Spinal cord (tissue), 10 donors: Measurements from ENCODE around the gene NFIX. TPM values are rescaled to one million over a fixed set of nuclear protein-coding genes. Genes with fewer than 3 reads are reported as not detected.

Experiments
- DNase-seq, 6 donors: peaks; one replicate each; pipeline versions ENCODE4 v3.0.0 to v3.0.0-alpha.2; 2013 to 2015; ENCODE audit warnings: low spot score in 6 of 6, low read depth in 4 of 6
- H3K27ac ChIP-seq: one replicate; pipeline ENCODE4 v1.5.1; 2013; ENCODE audit warnings: low read depth, low read length, control low read depth
- H3K27me3 ChIP-seq: one replicate; pipeline ENCODE4 v1.6.1; 2013; ENCODE audit warnings: low read length; ENCODE audit not compliant: control insufficient read depth, insufficient read depth
- H3K36me3 ChIP-seq: one replicate; pipeline ENCODE4 v1.6.1; 2013; ENCODE audit warnings: low read length; ENCODE audit not compliant: control insufficient read depth, insufficient read depth
- H3K4me1 ChIP-seq: one replicate; pipeline ENCODE4 v1.6.1; 2013; ENCODE audit warnings: low read length; ENCODE audit not compliant: control insufficient read depth, insufficient read depth
- H3K4me3 ChIP-seq: one replicate; pipeline ENCODE4 v1.5.1; 2013; ENCODE audit warnings: low read depth, low read length, control low read depth
- H3K9me3 ChIP-seq: one replicate; pipeline ENCODE4 v1.6.1; 2013; ENCODE audit warnings: low read length; ENCODE audit not compliant: control insufficient read depth, insufficient read depth
- WGBS: methylation state at CpG from one replicate; pipeline ENCODE4 v1.1.5; 2013; ENCODE audit warnings: missing lambda C conversion rate; ENCODE audit not compliant: insufficient coverage; 5-methylcytosine and 5-hydroxymethylcytosine counted together
- polyA plus RNA-seq, 2 donors: library from polyadenylated mRNA; unstranded; fragments of 120-200 nt; gene quantifications; one replicate each; pipeline ENCODE4 v1.2.1, GENCODE V29; 2013; ENCODE audit not compliant: insufficient read length in 2 of 2
- total RNA-seq, 2 donors: library from RNA; depleted of rRNA in 1 of 2; stranded (reverse); fragments of 120-200 nt in 1 of 2; fragments of >200 nt in 1 of 2; gene quantifications; one replicate each; pipeline versions ENCODE4 v1.2.3 to v1.2.4, GENCODE V29; 2013 to 2014
- donor health status: healthy.

The NFIX gene
- total and polyA plus RNA-seq, 4 donors, result 53.3 to 198 (median 118) TPM

DNA sequence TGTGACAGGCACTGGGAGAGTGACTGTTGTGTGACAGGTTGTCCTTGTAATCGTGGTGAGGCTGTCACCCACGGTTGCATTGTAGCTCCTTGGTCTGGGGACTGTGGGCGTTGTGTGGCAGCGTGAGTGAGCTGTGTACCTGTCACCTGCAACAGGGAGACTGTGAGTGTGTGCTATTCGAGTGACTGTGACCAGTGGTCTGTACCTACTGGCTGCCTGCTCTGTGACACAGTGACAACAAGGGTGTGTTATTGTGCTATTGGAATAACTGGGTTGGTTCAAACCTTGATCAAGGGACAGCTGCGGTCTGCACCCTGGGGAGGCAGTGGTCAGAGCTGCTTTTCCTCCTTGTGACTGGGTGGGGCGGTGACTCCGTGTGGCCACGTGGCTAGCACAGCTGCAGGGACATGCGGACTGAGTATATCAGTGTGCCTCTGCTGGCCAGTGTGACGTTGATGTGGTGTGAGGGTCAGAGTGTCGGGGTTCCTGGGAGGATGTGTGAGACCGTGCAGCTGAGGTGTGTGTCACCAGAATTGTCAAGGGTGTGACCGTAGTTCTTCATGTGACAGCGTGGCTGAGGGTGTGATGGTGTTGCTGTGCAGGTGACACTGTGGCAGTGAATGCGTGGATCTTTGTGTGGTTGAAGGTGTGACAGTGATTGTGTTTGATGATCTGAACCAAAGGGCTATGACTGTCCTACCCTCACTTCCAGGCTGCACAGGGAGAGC lies 10.1 kb upstream of the NFIX start:
- peak in 2 of 6 donors; percentile 59 to 61 for DNase-seq
- no peaks in the 10 kb centered on the region for H3K36me3 ChIP-seq
- no peaks in the 10 kb centered on the region for H3K9me3 ChIP-seq
- peaks cover 42% of the 10 kb centered on the region for H3K4me1 ChIP-seq
- 37% methylated on average over 16 of the region's 16 CpGs for WGBS
- H3K27ac ChIP-seq, result peak overlapping the region; percentile 85
- no peak overlapping the region for H3K4me3 ChIP-seq
- H3K27me3 ChIP-seq, result peaks cover 2% of the 10 kb centered on the region

DNA sequence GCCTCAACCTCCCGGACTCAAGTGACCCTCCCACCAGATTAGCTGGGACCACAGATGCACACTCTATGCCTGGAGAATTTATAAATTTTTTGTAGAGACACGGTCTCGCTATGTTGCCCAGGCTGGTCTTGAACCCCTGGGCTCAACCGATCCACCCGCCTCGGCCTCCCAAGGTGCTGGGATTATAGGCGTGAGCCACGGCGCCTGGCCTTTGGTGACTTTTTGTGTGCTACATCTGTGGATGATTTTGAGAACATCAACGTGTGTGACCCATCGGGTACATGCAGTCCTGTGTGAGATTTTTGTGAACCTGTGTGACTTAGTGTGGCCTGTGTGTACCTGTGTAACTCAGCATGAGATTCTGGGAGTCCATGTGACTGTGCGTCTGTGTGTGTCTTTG lies 8.5 kb upstream of the NFIX start:
- WGBS, result 93% methylated on average over 12 of the region's 12 CpGs
- no peak overlapping the region for H3K4me3 ChIP-seq
- no peak for DNase-seq
- no peaks in the 10 kb centered on the region for H3K36me3 ChIP-seq
- no peaks in the 10 kb centered on the region for H3K9me3 ChIP-seq
- peaks cover 42% of the 10 kb centered on the region for H3K4me1 ChIP-seq
- H3K27me3 ChIP-seq, result peaks cover 2% of the 10 kb centered on the region
- no peak overlapping the region for H3K27ac ChIP-seq

DNA sequence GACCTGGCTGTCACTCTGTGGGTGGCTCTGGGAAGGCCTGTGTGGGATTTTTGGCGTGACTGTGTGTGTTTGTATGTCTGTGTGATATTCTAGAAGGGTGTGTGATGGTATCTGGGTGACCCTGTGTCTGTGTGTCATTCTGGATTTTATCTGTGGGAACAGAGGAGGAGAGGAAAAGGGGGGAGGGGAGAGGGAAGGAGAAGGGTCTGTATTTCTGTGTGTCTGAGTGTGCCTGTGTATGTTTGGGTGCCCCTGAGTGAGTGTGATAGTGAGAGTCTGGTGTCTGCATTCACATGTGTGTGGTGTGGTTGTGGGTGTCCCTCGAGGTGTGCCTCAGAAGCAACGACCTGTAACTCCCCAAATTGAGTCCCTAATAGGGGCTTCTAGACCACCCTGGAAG lies 8.1 kb upstream of the NFIX start:
- peaks cover 2% of the 10 kb centered on the region for H3K27me3 ChIP-seq
- 53% methylated on average over 1 of the region's 3 CpGs for WGBS
- no peaks in the 10 kb centered on the region for H3K9me3 ChIP-seq
- peaks cover 42% of the 10 kb centered on the region for H3K4me1 ChIP-seq
- no peak for DNase-seq
- H3K4me3 ChIP-seq, result no peak overlapping the region
- no peaks in the 10 kb centered on the region for H3K36me3 ChIP-seq
- no peak overlapping the region for H3K27ac ChIP-seq

DNA sequence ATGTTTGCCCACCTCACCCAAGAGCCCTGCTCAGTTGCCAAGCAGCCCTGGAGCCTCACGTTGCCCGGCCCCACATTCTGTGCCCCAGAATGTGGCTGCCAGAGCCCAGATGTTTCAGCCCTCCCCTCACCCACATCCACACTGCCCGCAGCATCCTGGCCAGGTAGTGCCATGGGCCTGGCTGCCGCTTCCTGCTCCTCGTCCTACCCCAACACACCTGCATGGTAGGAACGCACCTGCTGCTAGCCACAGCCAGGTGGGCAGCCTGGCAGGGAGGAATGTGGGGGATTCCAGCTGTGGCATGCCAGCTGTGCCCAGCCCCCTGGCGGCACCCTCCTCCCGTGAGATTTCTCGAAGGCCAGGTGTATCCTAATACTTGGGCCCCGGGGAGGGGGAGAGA lies 7.5 kb upstream of the NFIX start:
- no peak for DNase-seq
- no peak overlapping the region for H3K27ac ChIP-seq

DNA sequence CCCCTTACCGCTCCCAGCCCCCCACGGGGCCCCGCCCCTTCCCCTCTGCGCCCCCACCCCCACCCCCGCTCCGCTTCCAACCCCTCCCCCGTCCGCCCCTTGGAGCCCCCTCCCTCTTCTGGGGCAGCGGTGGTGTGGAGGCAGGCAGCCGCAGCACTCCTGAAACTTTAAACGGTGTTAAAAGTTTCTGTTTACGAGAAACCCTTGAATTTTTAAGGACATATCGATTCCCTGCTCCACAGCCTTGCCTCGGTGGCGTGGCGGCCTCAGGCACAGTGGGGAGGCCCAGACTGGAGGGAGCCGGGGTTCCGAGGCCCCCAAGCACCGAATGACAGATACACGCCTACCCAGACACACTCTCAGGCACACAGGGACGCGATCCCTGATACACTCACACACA lies 4.8 kb upstream of the NFIX start:
- no peak overlapping the region for H3K4me3 ChIP-seq
- H3K9me3 ChIP-seq, result no peaks in the 10 kb centered on the region
- no peak for DNase-seq
- peaks cover 24% of the 10 kb centered on the region for H3K4me1 ChIP-seq
- no peak overlapping the region for H3K27ac ChIP-seq
- WGBS, result 29% methylated on average over 10 of the region's 22 CpGs
- H3K36me3 ChIP-seq, result no peaks in the 10 kb centered on the region
- no peaks in the 10 kb centered on the region for H3K27me3 ChIP-seq

More for the DNA sequence above, 7.5 kb upstream of the NFIX start:
- Histone ChIP-seq H3K9me3 (no peaks in the 10 kb centered on the region), H3K4me3 (no peak overlapping the region), H3K36me3 (no peaks in the 10 kb centered on the region), H3K4me1 (peaks cover 41% of the 10 kb centered on the region), H3K27me3 (no peaks in the 10 kb centered on the region)
- 55% methylated on average over 6 of the region's 10 CpGs for WGBS

DNA sequence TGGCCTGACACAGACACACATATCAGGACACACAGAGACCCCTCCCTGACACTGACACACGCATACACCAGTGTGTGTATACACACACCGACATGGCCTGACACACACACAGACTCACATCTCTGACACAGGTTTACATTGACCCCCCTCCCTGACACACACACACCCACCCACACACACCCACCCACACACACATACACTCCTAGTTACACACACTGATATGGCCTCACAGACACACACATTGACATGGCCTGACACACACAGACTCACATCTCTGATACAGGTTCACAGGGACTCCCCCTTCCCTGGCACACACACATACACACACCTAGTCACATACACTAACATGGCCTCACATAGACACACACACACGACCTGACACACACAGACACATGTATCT lies 4.4 kb upstream of the NFIX start:
- H3K4me3 ChIP-seq, result no peak overlapping the region
- no peaks in the 10 kb centered on the region for H3K27me3 ChIP-seq
- 77% methylated on average over 3 of the region's 3 CpGs for WGBS
- H3K27ac ChIP-seq, result no peak overlapping the region
- H3K36me3 ChIP-seq, result no peaks in the 10 kb centered on the region
- peaks cover 19% of the 10 kb centered on the region for H3K4me1 ChIP-seq
- no peaks in the 10 kb centered on the region for H3K9me3 ChIP-seq
- DNase-seq, result no peak

DNA sequence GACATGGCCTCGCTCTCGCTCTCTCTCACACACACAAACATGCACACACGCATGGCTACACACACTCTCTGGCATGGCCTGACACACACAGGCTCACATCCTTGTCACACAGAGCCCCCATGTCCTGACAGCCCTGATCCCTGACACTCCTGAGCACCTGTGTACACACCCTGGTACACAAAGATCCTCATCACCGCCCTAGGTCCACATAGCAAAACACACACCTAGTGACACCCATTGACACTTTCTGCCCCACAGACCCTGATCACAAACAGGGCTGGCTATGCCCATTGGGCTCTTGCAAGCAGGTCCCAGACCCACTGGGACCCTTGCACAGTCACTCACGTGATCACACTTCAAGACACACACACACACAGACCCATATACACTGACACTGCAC lies 4.0 kb upstream of the NFIX start:
- Histone ChIP-seq H3K36me3 (no peaks in the 10 kb centered on the region), H3K27me3 (no peaks in the 10 kb centered on the region), H3K4me3 (no peak overlapping the region), H3K9me3 (no peaks in the 10 kb centered on the region), H3K4me1 (peaks cover 18% of the 10 kb centered on the region), H3K27ac (no peak overlapping the region)
- no peak for DNase-seq
- 90% methylated on average over 5 of the region's 5 CpGs for WGBS

DNA sequence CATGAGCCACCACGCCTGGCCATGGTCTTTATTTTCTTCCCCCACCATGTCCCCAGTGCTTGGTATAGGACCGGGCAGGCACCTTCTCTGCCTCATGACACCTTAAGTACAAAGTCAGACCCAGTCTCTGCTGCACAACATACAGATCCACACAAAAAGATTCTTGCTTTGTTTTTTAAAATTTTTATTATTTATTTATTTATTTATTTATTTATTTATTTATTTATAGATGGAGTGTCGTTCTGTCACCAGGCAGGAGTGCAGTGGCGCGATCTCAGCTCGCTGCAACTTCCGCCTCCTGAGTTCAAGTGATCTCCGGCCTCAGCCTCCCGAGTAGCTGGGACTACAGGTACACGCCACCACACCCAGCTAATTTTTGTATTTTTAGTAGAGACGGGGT lies 2.5 kb upstream of the NFIX start:
- Histone ChIP-seq H3K27me3 (peaks cover 3% of the 10 kb centered on the region), H3K27ac (no peak overlapping the region), H3K4me1 (peaks cover 24% of the 10 kb centered on the region), H3K9me3 (no peaks in the 10 kb centered on the region), H3K4me3 (no peak overlapping the region), H3K36me3 (peaks cover 12% of the 10 kb centered on the region)
- no peak for DNase-seq
- 91% methylated on average over 2 of the region's 11 CpGs for WGBS

DNA sequence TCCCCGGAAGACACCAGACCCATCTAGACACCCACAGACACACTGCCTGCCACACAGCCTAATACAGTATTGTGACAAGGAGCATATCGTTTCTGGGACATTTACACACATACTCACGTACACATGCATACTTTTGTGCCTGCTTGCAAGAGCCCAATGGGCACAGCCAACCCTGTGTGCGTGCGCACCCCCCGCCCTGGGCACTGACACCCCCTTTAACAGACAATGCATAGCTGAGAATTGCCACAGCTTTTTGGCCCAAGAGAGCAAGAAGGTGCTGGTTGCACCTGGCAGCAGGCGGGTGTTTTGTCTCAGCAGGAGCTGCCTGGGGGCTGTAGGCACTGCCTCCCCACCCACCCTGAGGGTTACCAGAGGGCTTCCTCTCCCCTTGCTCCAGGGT lies 1.7 kb upstream of the NFIX start:
- 78% methylated on average over 6 of the region's 7 CpGs for WGBS
- no peaks in the 10 kb centered on the region for H3K9me3 ChIP-seq
- peaks cover 16% of the 10 kb centered on the region for H3K36me3 ChIP-seq
- DNase-seq, result no peak
- H3K4me3 ChIP-seq, result no peak overlapping the region
- peaks cover 29% of the 10 kb centered on the region for H3K4me1 ChIP-seq
- H3K27me3 ChIP-seq, result peaks cover 3% of the 10 kb centered on the region
- H3K27ac ChIP-seq, result no peak overlapping the region

DNA sequence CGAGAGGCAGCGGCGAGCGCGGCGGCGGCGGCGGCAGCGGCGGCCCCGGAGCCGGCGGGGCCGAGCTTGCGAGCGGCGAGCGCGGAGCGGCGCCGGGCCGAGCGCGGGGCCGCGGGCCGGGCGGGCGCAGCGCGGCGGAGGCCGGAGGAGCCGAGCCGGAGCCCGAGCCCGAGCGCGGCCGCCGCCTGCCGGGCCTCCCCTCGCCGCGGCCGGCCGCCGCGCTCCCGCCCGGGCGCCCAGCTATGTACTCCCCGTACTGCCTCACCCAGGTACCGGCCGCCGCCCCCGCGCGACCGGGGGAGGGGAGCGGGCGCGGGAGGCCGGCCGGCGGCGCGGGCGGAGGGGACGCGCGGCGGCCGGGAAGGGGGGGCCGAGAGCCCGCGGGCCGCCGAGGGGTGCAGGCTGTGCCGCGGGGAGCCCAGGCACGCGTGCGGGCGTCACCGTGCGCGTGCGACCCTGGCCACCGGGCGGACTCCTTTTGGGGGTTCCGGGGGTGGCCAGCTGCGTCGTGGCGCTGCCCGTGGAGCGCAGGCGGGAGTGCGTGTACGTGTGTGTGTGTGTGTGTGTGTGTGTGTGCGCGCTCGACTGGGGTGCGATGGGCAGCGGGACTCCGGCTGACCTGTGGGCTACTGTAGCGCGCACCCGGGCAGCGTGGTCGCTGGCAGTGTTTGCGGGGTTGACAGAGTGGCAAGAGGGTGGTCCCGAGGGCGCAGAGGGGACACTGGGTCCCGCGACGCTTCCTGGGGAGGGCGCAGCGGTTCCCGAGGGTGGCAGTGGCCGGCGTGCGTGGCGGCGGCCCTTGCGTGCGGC lies 526 bp downstream of the NFIX start:
- Histone ChIP-seq H3K27me3 (peaks cover 3% of the 10 kb centered on the region), H3K9me3 (no peaks in the 10 kb centered on the region), H3K4me3 (peak overlapping the region; percentile 74), H3K27ac (peak overlapping the region; percentile 82), H3K36me3 (peaks cover 31% of the 10 kb centered on the region), H3K4me1 (peaks cover 51% of the 10 kb centered on the region)
- peak in 1 of 6 donors; percentile 63 for DNase-seq
- WGBS, result under 1% methylated on average over 127 of the region's 129 CpGs
